Prostate gland (tissue), 2 donors: ENCODE results near the gene OLA1.

Experiments used
- CTCF ChIP-seq, 4 experiments: fragments of 200-600 bp in 2 of 4; fragments of 450-650 bp in 2 of 4; sonication (generic) in 2 of 4; IDR thresholded peaks; 1 replicate in 3 of 4; 2 replicates in 1 of 4; pipeline ENCODE4 v1.5.1; 2016 to 2019; ENCODE audit warnings: antibody characterized with exemption in 4 of 4, mild to moderate bottlenecking in 2 of 4, moderate library complexity in 2 of 4
- POLR2A ChIP-seq: fragments of 450-650 bp; IDR thresholded peaks from one replicate; pipeline ENCODE4 v1.6.1; 2016; ENCODE audit warnings: antibody characterized with exemption, mild to moderate bottlenecking
- POLR2AphosphoS5 ChIP-seq: sonication (generic); formaldehyde crosslinking; IDR thresholded peaks from one replicate; pipeline ENCODE4 v1.6.1; 2017; ENCODE audit warnings: antibody characterized with exemption

- TF ChIP-seq CTCF (IDR thresholded peaks at IDR 0.05) (no peak), POLR2A (no peak), POLR2AphosphoS5 (no peak)
These were observed 130.1 kb downstream of the OLA1 start for GRCh38 chr2:174117951-174118930.
